Measurements from ENCODE around the gene DPM2.

DPM2 gene

DNA sequence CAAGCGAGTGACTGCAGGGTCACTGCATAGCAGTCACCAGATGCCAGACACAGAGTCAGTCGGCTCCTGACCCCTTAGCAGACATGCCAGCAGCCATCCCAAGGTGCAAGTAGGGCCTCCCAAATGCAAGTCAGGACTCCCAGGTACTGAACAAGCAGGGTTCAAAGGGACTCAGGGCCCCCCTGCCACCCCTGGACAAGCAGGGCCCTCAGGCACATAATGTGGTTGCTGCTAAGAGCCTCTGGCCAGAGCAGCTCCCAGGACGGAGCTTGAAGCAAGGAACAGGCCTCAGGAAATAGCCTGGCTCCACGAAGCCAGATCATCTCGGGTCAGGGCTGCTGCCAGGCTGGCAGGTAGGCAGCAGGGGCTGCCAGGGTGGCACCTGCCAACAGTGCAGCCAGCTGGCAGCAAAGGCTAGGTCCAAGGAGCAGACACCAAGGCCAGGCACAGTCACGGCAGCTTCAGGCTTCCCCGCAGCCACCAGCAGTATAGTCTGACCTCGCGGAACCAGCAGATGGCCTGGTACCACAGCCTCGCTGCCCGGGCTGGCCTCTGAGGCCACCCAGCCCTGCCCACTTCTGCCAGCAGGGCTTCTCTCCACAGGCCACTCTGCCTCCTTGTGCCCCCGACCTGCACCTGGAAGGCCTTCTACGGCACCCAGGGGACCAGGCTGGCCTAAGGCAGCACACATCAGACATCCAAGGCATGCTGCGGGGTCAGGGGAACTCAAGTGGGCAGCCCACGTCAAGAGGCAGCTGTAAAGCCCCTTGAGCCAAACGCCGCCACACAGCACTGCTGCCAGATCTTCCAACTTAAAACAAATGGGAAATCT, 35.7 kb upstream of the DPM2 start:
- no peak for DNase-seq (ENCODE audit: low spot score)

DNA sequence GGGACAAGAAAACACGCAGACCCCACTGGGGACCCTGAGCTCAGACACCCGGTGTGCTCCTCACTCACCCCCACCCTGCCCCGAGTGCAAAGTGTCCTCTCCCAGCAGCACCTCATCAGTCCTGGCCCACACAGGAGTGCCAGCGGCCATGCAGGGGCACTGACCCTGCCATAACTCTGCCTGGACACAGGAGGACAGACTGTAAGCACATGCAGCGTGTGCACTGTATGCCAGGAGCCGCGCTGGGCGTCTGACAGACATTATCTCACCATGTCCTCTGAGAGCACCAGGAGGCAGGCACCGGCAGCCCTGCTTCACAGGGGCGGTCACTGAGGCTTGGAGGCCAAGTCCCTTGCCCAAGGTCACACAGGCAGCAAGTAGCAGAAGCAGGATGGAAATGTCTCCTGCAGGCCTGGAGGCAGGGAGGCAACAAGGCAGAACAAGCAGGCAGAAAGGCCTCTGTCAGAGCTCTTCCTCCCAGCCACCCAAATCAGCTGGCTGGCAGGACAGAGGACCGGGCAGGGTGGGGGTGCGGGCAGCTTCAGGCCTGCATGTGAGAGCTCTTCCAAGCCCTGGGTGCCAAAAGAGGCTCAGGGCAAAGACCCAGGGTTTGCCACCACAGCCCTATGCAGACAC, 34.7 kb upstream of the DPM2 start:
- DNase-seq (ENCODE audit: low spot score): no peak

DNA sequence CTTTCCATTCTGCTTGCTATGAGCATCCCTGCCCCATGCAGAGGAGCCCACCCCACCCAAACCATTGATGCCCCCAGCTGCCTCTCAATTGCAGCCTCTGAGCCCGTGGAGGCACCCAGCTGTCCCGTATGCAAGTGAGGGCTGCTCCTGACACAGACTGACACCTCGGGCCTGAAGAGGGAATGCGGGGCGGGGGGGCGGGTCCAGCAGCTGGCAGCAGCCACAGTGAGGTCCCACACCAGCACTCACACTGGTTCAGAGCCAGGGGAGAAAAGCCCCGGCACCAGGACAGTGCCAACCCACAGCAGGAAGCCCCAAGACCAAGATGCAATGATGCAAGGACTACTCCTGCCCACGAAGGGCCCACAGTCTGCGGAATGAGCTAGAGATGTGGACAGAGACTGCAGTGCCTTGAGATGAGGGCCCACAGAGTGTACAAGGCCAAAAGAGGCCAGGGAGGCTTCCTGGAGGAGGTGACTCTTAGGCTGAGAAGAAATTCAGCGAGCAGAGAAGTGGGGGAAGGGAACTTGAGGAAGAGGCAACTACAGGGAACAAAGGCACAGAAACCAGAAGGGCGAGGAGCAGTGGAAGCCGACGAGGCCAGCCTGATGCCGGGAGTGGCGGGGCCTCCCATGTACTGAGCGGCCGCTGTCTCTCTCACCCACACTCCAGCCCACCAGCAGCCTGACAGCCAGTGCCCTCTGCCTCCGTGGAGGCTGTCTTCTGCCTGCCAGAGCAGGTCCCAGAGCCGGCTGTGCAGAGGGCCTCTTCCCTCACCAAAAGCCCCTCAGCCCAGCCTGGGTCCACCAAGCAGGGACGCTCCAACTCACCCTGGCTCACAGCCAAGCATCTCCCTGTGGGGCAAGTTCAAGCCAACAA, 33.9 kb upstream of the DPM2 start:
- no peak for DNase-seq (ENCODE audit: low spot score)

DNA sequence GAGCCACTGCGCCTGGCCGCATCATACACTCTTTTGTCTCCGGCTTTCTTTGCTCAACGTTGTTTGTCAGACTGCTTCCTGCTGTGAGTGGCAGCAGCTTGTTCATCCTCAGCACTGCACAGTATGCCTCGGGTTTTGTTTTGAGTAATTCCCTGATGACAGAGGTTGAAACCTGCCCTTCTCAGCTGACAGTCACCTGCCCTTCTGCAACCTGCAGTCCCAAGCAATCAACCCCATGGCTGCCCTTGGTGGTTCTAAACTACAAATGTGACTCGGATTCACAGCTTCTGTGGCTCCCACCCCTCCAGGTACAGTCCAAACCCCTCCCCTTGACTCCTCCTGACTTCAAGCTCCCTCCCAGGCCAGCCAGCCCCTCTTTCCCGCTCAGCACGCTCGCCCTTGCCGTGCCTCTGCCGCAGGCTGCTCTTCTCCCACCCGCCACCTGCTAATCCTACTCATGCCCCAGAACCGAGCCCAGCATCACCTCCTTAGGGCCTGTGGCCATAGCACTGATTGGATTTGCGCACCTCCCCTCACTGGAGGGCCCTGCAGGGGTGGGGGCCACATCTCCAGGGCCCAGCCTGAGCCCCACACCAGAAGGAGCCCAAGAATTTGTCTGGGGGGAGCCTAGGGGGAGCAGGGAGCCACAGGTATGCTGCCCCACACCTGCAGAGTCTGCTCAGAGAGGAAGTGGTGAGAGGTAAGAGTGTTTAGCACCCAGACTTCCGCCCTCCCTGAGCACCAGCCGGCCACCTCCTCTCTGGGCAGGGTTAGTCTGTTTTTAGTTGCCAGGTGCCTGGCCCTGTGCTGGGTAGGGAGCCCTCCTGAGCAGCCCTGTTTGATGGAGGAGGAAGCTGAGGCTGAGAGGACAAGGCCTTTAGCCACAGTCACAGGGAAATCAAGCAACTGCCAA, 33.0 kb upstream of the DPM2 start:
- peak; percentile 78 for DNase-seq (ENCODE audit: low spot score)

DNA sequence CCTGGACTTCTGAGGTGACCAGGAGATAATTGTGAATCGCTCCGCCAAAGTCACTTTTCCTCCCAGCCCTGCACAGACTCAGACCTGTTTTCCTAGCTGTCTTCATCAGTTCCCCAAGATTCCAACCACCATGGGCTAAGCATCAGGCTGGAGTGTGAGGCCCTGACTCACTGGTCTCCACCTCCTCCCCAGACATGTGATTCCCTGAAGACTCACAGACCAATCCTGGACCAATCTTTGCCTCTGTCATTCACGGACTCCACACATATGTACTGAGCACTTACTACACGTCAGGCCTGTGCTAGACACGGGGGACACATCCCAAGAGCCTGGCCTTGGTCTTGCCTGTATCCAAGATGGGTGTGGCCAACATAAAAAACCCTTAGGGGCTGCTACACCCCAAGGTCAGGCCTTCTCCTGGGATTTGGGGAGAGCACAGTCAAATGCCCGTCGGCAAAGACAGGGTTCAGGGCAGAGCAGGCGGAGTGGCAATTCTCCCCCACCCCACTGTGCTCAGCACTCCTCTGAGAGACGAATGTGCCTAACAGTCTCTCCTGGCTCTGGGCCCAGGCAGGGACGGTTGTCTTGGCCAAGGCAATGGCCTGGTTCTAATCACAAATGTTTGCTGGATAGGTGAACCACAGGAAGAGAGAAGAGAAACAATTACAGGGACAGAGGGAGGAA, 31.2 kb upstream of the DPM2 start:
- no peak for DNase-seq (ENCODE audit: low spot score)

DNA sequence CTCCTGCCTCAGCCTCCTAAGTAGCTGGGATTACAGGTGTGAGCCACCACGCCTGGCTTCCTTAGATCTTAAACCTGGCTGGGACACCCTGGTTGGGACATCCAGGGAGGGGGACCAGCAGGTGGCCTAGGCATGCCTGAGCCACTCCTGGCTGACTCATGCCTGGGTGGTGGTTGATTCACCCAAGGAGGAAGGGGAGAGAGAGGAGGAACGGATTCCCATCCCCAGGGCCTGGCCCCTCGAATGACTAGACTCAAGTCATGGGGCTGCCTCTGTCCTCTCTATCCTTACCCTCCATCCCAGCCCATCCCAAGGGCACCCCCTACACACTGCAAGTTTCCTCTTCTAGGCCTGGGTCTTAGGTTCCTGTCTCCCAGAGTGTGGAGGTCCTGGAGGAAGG, 30.4 kb upstream of the DPM2 start:
- DNase-seq (ENCODE audit: low spot score): no peak

DNA sequence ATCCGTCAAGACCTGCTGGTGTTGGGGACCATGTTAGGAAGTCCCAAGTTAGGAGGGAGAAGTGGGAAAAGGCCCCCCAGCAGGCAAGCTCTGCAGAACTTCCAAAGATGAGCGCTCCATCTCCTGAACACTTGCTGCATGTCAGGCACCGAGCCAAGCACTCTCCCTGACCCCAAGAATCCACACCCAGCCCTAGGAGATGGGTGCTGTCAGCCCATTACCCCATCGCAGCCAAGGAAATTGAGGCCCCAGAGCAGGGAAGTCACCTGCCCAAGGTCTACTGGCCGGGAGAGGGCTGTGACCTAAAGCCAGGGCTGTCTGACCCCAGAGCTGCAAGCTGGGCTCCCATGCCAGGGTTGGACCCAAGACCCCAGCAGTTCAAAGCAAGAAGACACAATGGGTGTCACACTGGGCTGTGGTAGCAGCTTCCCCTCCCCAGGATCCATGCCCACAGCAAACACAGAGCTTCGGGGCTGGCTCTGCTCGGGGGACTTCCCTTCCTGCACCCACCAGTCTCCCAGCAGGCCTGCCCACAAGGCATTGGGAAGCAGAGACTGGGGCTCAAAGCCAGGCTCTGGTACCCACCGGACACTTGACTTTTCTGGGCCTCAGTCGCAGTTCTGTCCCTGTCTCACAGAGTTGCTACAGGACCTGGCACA, 29.6 kb upstream of the DPM2 start:
- no peak for DNase-seq (ENCODE audit: low spot score)

DNA sequence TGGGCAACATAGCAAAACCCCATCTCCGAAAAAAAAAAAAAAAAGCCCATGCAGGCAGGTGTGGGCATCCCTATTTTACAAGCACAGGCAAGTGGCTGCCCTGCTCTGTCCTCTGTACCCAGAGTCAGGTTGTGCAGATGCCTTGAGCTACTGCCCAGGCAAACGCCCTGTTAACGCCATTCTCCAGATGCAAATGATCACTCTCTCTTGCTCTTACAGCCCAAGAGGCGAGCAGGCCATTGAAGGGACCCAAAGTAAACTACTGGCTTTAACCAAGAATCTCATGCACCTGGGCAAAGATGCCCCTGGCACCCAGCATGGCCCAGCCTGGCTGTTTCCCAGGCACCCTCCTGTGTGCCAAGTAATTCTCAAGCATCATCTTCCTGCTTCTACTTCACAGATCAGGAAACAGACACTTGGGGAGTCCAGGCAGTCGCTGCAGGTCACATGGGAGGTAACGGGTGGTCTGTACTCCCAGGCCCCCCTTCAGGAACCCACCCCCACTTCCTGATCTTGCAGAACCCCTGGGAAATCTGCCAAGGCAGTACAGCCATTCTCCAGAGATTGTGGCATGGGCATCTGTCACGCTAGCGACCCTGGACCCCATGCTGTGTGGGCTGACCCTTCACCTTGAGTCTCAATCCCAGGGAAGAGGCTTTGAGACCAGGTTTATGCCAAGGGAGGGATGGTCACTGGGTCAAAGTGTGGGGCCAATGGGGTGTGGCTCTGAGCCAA, 28.9 kb upstream of the DPM2 start:
- DNase-seq (ENCODE audit: low spot score): no peak

DNA sequence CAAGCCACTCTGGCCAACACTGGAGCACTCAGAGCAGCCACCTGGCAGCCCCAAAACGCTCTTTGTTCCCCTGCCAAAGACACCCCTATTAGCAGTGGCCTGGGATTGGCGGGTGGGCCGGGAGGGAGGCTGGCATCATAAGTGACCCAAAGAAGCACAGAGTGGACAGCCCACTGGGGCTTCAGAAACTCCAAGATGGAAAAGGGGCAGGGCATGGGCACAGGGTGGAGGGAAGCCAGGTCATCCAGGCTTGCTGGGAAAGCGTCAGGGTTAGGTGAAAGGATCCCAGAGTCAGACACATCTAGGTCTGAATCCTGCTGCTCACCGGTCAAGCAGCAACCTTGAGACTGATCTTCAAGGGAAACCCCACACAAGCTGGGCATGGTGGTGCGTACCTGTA, 28.3 kb upstream of the DPM2 start:
- DNase-seq (ENCODE audit: low spot score): no peak

DNA sequence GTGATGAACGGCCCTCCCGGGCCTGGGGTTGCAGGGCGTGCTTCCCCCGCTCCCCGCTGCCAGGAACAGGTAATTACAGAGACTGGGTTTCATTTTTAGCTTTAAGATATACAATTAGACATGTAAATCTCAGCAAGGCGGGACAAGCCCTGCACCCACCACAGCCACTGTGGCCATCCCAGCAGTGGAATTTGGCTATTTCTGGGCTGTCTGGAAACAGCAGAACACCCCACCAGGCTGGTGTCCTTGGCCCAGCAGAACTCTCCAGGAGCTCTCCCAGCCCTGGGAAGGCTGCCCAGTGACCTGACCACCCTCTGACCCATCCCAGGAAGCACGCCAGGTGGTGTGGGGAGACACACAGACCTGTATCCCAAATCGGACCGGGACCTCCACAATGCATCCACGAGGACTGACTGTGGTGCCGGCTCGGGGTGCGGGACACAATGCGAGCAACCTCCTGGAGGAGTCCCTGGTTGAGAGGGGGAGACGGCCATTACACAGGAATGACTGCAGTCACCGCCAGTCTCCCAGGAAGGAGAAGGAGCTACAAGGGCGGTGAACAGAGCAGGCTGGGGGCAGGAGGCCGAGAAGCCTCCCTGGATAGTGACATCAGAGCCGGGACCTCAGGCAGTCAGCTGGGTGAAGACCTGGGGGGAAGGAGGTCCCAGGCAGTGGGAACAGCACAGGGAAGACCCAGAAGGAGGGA, 25.9 kb upstream of the DPM2 start:
- no peak for DNase-seq (ENCODE audit: low spot score)

DNA sequence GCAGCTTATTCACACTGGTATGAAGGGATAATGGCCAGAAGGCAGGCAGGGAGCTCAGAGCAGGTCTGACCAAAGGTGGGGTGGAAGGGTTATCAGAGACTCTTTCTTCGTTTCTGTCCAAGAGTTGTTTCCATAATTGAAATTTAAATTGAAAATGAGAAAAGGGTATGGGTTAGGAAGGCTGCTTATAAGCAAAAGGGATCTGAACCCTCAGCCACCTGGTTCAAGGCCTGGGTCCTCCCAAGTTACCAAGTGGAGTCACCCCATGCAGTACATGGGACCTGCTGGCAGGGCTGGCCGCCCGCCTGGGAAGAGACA, 25.3 kb upstream of the DPM2 start:
- DNase-seq (ENCODE audit: low spot score): no peak

DNA sequence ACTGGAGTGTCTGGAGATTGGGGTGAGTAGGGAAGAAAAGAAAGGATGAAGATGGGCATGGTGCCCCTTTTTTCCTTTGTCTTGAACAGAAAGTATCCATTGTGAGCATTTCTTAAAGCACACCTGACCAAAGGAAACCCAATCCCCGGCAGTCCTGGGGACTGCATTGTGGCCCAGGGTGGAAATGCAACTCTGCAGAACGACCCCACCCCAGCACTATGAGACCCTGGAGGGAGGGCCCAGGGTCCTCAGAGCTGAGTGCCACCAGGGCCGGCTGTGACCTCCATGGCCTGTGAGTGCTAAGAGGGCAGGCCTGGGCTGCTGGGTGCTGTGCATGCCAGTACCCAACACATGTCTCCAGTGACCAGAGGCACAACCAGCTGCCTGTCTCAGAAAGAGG, 24.6 kb upstream of the DPM2 start:
- no peak for DNase-seq (ENCODE audit: low spot score)

DNA sequence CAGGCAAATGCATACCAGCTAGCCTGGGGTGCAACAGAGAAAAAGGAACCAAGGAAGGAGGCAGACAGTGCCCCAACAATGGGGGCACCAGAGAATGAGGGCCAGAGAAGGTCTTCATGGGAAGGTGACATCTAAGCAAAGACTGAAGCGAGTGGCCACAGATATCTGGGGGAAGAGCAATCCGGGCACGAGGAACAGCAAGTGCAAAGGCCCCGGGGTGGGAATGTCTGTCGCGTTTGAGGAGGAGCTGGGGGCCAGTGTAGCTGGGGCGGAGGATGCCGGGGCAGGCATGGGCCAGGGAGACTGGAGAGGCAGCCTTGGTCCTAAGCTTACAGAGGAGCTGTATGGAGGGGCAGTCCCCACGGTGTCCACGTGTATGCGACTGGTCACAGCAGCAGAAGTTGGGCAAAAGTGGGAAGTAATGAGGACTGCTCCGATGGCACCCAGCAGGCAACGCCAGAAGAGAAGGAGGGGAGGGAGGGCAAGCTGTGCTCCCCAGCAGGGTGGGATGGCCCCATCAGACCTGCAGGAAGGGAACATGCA, 24.0 kb upstream of the DPM2 start:
- no peak for DNase-seq (ENCODE audit: low spot score)

DNA sequence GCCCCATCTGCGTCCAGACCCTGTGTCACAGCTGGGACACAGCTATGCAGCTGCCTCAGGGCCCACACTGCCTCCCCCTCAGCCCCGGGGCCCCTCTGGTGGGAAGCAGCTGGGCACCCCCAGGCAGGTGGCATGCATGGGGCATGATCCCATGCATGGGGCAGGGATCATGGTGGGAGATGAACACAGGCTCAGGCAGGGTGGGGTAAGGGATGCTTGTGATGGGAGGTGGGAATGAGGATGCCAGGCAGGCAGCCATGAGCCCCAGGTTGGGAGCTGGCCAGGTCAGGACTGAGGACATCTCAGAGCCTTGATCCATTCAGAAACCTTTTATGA, 23.5 kb upstream of the DPM2 start:
- no peak for DNase-seq (ENCODE audit: low spot score)

DNA sequence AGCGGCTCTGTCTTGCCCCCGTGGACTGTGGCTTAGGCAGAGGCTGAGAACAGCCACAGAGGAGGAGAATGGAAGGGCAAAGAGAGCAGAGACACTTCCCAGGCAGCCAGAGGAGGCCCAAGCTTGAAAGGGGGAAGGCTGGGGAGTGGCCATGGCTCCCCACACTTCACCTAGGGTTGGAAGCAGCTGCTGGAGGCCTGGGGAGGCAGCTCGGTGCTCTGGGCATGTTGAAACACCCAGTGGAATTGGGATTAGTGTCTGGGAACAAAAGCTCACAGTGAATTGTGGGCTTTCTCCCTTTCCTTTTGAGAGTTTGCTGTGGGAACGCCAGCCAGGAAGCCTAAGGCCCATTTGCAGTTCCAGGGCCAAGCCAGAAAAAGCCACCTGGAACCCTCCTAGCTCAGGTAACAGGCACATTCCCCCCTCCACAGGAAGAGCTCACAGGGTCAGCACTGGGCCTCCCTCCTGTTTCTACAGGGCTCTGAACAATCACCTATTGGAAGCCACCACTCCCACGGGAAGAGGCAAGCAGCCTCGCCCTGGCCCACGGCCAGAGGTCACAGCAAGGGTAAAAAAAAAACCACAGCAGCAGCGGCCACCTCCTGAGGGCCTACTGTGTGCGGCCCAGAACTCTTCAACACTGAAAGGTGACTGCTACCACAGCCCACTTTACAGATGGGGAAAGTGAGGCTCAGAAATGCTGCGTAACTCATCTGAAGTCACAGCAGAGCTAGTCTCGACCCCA, 22.9 kb upstream of the DPM2 start:
- no peak for DNase-seq (ENCODE audit: low spot score)

DNA sequence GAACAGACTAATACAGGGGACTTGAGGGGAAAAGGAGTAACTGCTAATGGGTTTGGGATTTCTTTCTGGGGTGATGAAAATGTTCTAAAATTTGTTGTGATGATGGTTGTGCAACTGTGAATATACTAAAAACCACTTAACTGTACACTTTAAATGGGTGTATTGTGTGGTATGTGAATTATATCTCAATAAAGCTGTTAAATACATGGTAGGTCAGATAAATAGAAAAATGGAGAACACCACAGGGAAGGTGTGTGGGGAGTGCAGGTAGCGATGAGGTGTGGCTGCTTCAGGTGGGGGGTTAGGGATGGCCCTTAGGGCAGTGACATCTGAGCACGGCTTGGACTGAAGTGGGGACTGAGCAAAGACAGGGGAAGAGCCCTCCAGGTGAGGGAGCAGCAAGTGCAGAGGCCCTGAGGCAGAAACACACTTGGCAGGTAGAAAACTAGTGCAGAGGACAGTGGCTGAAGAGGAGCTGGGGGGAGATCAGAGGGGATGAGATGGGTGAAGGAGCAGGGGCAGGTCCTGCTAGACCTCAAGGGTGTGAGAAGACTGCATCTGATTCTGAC, 22.3 kb upstream of the DPM2 start:
- no peak for DNase-seq (ENCODE audit: low spot score)

DNA sequence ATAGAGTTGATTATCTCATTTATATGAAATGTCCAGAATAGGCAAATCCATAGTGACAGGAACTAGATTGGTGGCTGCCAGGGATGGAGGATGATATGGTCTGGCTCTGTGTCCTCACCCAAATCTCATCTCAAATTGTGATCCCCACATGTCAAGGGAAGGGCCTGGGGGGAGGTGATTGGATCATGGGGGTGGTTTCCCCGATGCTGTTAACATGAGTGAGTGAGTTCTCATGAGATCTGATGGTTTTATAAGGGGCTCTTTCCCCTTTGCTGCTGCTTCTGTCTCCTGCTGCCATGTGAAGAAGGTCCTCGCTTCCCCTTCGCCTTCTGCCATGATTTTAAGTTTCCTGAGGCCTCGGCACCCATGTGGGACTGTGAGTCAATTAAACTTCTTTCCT, 21.7 kb upstream of the DPM2 start:
- no peak for DNase-seq (ENCODE audit: low spot score)

DNA sequence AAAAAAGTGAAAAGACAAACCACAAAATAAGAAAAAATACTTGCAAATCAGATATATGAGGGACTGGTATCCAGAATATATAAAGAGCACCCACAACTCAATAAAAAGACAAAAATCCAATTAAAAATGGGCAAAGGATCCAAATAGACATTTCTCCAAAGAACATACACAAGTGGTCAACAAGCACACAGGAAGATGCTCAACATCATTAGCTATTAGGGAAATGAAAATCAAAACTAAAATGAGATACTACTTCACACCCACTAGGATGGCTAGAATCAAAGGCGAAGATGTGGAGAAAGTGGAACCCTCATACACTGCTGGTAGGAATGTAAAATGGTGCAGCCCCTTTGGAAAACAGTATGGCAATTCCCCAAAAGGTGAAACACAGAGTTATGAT, 21.1 kb upstream of the DPM2 start:
- DNase-seq (ENCODE audit: low spot score): no peak
